Measurements from ENCODE around the gene ZC3H7A. TPM values are rescaled to one million over a fixed set of nuclear protein-coding genes. Genes with fewer than 3 reads are reported as not detected.

The ZC3H7A gene, protein sequence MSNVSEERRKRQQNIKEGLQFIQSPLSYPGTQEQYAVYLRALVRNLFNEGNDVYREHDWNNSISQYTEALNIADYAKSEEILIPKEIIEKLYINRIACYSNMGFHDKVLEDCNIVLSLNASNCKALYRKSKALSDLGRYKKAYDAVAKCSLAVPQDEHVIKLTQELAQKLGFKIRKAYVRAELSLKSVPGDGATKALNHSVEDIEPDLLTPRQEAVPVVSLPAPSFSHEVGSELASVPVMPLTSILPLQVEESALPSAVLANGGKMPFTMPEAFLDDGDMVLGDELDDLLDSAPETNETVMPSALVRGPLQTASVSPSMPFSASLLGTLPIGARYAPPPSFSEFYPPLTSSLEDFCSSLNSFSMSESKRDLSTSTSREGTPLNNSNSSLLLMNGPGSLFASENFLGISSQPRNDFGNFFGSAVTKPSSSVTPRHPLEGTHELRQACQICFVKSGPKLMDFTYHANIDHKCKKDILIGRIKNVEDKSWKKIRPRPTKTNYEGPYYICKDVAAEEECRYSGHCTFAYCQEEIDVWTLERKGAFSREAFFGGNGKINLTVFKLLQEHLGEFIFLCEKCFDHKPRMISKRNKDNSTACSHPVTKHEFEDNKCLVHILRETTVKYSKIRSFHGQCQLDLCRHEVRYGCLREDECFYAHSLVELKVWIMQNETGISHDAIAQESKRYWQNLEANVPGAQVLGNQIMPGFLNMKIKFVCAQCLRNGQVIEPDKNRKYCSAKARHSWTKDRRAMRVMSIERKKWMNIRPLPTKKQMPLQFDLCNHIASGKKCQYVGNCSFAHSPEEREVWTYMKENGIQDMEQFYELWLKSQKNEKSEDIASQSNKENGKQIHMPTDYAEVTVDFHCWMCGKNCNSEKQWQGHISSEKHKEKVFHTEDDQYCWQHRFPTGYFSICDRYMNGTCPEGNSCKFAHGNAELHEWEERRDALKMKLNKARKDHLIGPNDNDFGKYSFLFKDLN
- total RNA-seq = 35.8 and 41.9 TPM in 2 replicates

DNA sequence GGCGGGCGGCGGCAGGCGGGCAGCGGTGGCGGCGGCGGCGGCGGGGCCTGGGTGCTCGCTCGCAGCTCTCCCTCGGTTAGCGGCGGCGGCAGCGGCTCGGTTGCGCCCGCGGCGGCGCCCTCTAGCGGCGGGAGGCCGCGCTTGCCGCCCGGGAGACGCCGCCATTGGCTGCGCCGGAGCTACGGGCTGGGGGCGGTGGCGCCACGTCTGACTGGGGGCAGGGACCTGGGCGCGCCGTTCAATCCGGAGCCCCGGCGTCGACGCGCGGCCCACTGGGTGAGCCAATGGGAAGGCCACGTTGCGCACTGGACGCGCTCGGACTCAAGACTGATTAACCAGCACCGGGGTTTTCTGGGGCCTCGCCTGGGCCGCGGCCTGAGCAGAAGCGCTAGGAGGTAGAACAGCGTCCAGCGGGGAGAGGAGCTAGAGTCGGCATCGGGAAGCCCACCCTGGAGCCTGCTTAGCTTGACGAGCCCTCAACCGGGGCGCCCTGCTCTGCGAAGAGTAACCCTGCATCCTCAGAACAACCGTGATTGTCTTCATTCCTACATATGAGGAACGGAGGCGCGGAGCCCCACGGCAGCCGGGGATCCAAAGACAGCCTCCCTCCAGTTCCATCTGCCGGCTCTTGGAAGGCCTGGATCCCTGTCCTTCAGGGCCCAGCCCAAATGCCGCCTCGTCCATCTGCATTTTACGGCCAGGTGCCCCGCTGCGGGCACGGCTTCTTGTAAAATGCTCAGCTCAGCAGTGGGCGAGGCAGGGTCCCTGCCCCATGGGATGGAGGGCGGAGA is at the start of gene ZC3H7A:
Gene ZC3H7A (minus strand): TSS at position 93 of the 791 bp plus-strand sequence. CDS start 14,904 bp downstream, outside the sequence.

GRCh38 chr16:11742536-11743307 is 54.3 kb downstream of the ZC3H7A start, which contains the start of gene TXNDC11:
TSS of gene TXNDC11 (minus strand) at chr16:11742857. CDS start at chr16:11742730, 127 bp downstream.

Other genes starting within 250 kb of the ZC3H7A start
- 46.5 and 49.6 TPM in 2 replicates for gene LITAF, start 210.3 kb downstream of the ZC3H7A start, total RNA-seq
- gene SNN, start 128.8 kb downstream of the ZC3H7A start, total RNA-seq = 4.9 and 11.3 TPM in 2 replicates
- gene TXNDC11, start 54.4 kb downstream of the ZC3H7A start, total RNA-seq = 29.2 and 55.2 TPM in 2 replicates
- gene RSL1D1, start 54.3 kb upstream of the ZC3H7A start, total RNA-seq = 101 and 107 TPM in 2 replicates
- 65.3 and 75.6 TPM in 2 replicates for gene GSPT1, start 118.7 kb upstream of the ZC3H7A start, total RNA-seq
- gene NPIPB2, start 144.8 kb upstream of the ZC3H7A start, total RNA-seq = 2.9 and 4.4 TPM in 2 replicates
- gene TNFRSF17, start 168.0 kb upstream of the ZC3H7A start, total RNA-seq = not detected in 2 replicates
- 4.2 and 9.4 TPM in 2 replicates for gene SNX29, start 179.5 kb upstream of the ZC3H7A start, total RNA-seq